ENCODE data around the gene TIGD7.

Gene TIGD7

GRCh38 chr16:3283543-3284447 is 21.4 kb downstream of the TIGD7 start:
- H3K79me2 ChIP-seq (ENCODE audit: low read length), result peaks cover 29% of the 10 kb centered on the region
- no peaks in the 10 kb centered on the region for H4K20me1 ChIP-seq (ENCODE audit: insufficient read depth, low read length)
- H3K9ac ChIP-seq (ENCODE audit: low read length), result peak overlapping the region; percentile 80
- H3K4me3 ChIP-seq (ENCODE audit: low read length), result peak overlapping the region; percentile 74
- peak overlapping the region; percentile 92 for H3K4me2 ChIP-seq (ENCODE audit: low read depth, low read length)
- no peaks in the 10 kb centered on the region for H3K9me2 ChIP-seq (replicated peaks; ENCODE audit: insufficient read depth, low read length)
- no peak for DNase-seq
- H3K27ac ChIP-seq (ENCODE audit: low read length), result peak overlapping the region; percentile 90; the same call in 1 of the 2 replicates
- 0 out of 2 replicates have a peak, but pooled peaks cover 4% of the 10 kb centered on the region for H3K27me3 ChIP-seq (replicated peaks; ENCODE audit: insufficient read depth, low read length)
- H3K9me3 ChIP-seq (replicated peaks; ENCODE audit: insufficient read depth, low read length), result no peaks in the 10 kb centered on the region
- peak overlapping the region; percentile 83 for H2AFZ ChIP-seq (ENCODE audit: low read length)
- H3K36me3 ChIP-seq (replicated peaks; ENCODE audit: insufficient read depth, low read length), result peaks cover 11% of the 10 kb centered on the region
- TF ChIP-seq EZH2phosphoT487 (IDR thresholded peaks at IDR 0.05; ENCODE audit: low read length), result no peak
- TF ChIP-seq, protein P1, sequence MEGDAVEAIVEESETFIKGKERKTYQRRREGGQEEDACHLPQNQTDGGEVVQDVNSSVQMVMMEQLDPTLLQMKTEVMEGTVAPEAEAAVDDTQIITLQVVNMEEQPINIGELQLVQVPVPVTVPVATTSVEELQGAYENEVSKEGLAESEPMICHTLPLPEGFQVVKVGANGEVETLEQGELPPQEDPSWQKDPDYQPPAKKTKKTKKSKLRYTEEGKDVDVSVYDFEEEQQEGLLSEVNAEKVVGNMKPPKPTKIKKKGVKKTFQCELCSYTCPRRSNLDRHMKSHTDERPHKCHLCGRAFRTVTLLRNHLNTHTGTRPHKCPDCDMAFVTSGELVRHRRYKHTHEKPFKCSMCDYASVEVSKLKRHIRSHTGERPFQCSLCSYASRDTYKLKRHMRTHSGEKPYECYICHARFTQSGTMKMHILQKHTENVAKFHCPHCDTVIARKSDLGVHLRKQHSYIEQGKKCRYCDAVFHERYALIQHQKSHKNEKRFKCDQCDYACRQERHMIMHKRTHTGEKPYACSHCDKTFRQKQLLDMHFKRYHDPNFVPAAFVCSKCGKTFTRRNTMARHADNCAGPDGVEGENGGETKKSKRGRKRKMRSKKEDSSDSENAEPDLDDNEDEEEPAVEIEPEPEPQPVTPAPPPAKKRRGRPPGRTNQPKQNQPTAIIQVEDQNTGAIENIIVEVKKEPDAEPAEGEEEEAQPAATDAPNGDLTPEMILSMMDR (IDR thresholded peaks at IDR 0.05; ENCODE audit: low read length), result no peak
- no peak for TF ChIP-seq EZH2 (optimal IDR thresholded peaks at IDR 0.05; ENCODE audit: low read depth, low read length)
- H3F3A ChIP-seq (ENCODE audit: insufficient read depth, low read length), result no peaks in the 10 kb centered on the region
- no peaks in the 10 kb centered on the region for H3K4me1 ChIP-seq (ENCODE audit: low read length)

DNA sequence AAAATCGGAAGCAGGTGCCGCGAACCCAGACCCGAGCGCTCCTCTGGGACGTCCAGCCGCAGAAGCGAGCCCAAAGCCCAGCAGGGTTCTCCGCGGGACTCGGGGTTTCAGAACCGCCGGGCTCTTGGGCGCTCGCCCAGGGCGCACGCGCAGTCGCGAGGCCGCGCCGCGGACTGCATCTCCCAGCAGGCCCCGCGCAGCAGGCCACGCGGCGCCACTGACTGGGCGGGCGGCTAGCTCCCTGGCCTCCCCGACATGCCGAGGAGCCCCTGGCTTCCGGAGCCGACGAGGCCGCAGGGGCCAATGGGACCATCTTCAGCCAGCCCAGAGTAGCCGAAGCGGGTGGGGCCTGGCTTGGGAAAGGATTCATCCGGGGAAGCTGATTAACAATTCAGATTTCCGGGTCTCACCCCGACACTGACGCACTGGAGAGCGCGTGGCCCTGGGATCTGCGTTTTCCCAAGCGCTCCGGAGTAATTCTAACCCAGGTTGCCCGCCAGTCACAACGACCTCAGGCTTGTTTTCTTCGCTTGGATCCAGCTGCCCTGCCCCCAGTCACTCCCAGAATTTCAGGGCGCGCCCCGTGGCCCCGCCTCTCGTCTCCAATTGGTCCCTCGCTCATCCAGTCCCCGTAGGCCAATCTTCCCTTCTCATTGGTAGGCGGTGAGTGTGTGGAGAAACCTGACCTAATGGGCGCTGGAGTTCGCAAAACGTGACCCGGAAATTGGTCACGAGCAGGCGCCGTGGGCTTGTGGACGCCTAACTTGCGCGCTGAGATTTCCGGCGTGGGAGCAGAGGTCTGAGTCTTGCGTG is 22.3 kb downstream of the TIGD7 start, which contains the start of gene ZNF263:
Gene ZNF263, plus strand, starts transcription at position 762 of the 813 bp plus-strand sequence. CDS start 328 bp downstream, outside the sequence.
- Histone ChIP-seq H3K27ac (ENCODE audit: low read length) (peak within 1 kb of the TSS; percentile 90), H3K4me3 (ENCODE audit: low read length) (peak within 1 kb of the TSS; percentile 74), H3K9me3 (replicated peaks; ENCODE audit: insufficient read depth, low read length) (no peaks in the 10 kb centered on the region), H4K20me1 (ENCODE audit: insufficient read depth, low read length) (no peaks in the 10 kb centered on the region), H3F3A (ENCODE audit: insufficient read depth, low read length) (no peaks in the 10 kb centered on the region), H3K4me1 (ENCODE audit: low read length) (no peaks in the 10 kb centered on the region), H3K27me3 (replicated peaks; ENCODE audit: insufficient read depth, low read length) (peaks cover 8% of the 10 kb centered on the region; the same call in 1 of the 2 replicates), H3K36me3 (replicated peaks; ENCODE audit: insufficient read depth, low read length) (peaks cover 10% of the 10 kb centered on the region), H3K9me2 (replicated peaks; ENCODE audit: insufficient read depth, low read length) (no peaks in the 10 kb centered on the region), H3K4me2 (ENCODE audit: low read depth, low read length) (peak within 1 kb of the TSS; percentile 92), H3K9ac (ENCODE audit: low read length) (peak within 1 kb of the TSS; percentile 80), H2AFZ (ENCODE audit: low read length) (peak within 1 kb of the TSS; percentile 83), H3K79me2 (ENCODE audit: low read length) (peaks cover 29% of the 10 kb centered on the region)
- peak; percentile 94 for DNase-seq
- TF ChIP-seq EZH2phosphoT487 (IDR thresholded peaks at IDR 0.05; ENCODE audit: low read length) (no peak), EZH2 (optimal IDR thresholded peaks at IDR 0.05; ENCODE audit: low read depth, low read length) (no peak)
- TF ChIP-seq, protein P1 (IDR thresholded peaks at IDR 0.05; ENCODE audit: low read length), result no peak

- peak overlapping the region; percentile 74 for H3K4me3 ChIP-seq (ENCODE audit: low read length)
- TF ChIP-seq EZH2phosphoT487 (IDR thresholded peaks at IDR 0.05; ENCODE audit: low read length) (no peak), EZH2 (optimal IDR thresholded peaks at IDR 0.05; ENCODE audit: low read depth, low read length) (no peak)
- TF ChIP-seq, protein P1 (IDR thresholded peaks at IDR 0.05; ENCODE audit: low read length), result no peak
- no peak for DNase-seq
- no peaks in the 10 kb centered on the region for H3F3A ChIP-seq (ENCODE audit: insufficient read depth, low read length)
- no peaks in the 10 kb centered on the region for H3K9me3 ChIP-seq (replicated peaks; ENCODE audit: insufficient read depth, low read length)
- H3K4me2 ChIP-seq (ENCODE audit: low read depth, low read length), result peak overlapping the region; percentile 92
- H3K4me1 ChIP-seq (ENCODE audit: low read length), result no peaks in the 10 kb centered on the region
- H3K36me3 ChIP-seq (replicated peaks; ENCODE audit: insufficient read depth, low read length), result peaks cover 10% of the 10 kb centered on the region
- no peaks in the 10 kb centered on the region for H3K9me2 ChIP-seq (replicated peaks; ENCODE audit: insufficient read depth, low read length)
- H4K20me1 ChIP-seq (ENCODE audit: insufficient read depth, low read length), result no peaks in the 10 kb centered on the region
- peak overlapping the region; percentile 80 for H3K9ac ChIP-seq (ENCODE audit: low read length)
- peaks cover 29% of the 10 kb centered on the region for H3K79me2 ChIP-seq (ENCODE audit: low read length)
- H3K27ac ChIP-seq (ENCODE audit: low read length), result peak overlapping the region; percentile 90; the same call in 1 of the 2 replicates
- peaks cover 16% of the 10 kb centered on the region; the same call in 1 of the 2 replicates for H3K27me3 ChIP-seq (replicated peaks; ENCODE audit: insufficient read depth, low read length)
- peak overlapping the region; percentile 83 for H2AFZ ChIP-seq (ENCODE audit: low read length)
Measured at GRCh38 chr16:3282103-3282729, 23.0 kb downstream of the TIGD7 start.

All from MM.1S (cell line).